Liver (tissue), 9 donors: Measurements from ENCODE around the gene SLC12A6. TPM values are rescaled to one million over a fixed set of nuclear protein-coding genes. Genes with fewer than 3 reads are reported as not detected.

Source experiments
- DNase-seq: peaks from one replicate; pipeline ENCODE4 v3.0.0-alpha.2; 2017; ENCODE audit warnings: low spot score
- H3K27ac ChIP-seq, 2 donors: one replicate each; pipeline ENCODE4 v1.7.0; 2013; ENCODE audit warnings: inconsistent platforms in 2 of 2, low read length in 2 of 2, control low read depth in 1 of 2, low read depth in 1 of 2, mild to moderate bottlenecking in 1 of 2
- H3K27me3 ChIP-seq, 4 donors: one replicate each; pipeline versions ENCODE4 v1.6.1 to v1.7.0; 2013; ENCODE audit warnings: low read length in 3 of 4, inconsistent platforms in 1 of 4, mild to moderate bottlenecking in 1 of 4, moderate library complexity in 1 of 4; ENCODE audit not compliant: control insufficient read depth in 4 of 4, insufficient read depth in 4 of 4
- H3K36me3 ChIP-seq, 4 donors: one replicate each; pipeline versions ENCODE4 v1.6.1 to v1.7.0; 2013; ENCODE audit warnings: low read length in 3 of 4, mild to moderate bottlenecking in 3 of 4, low read depth in 1 of 4, moderate library complexity in 1 of 4; ENCODE audit not compliant: control insufficient read depth in 4 of 4, insufficient read depth in 3 of 4
- H3K4me1 ChIP-seq, 4 donors: one replicate each; pipeline versions ENCODE4 v1.6.1 to v1.7.0; 2013; ENCODE audit warnings: low read length in 3 of 4, mild to moderate bottlenecking in 3 of 4, moderate library complexity in 1 of 4; ENCODE audit not compliant: control insufficient read depth in 4 of 4, insufficient read depth in 4 of 4
- H3K4me3 ChIP-seq, 3 donors: one replicate each; pipeline versions ENCODE4 v1.6.1 to v1.7.0; 2013; ENCODE audit warnings: low read length in 3 of 3, control low read depth in 1 of 3, low read depth in 1 of 3, mild to moderate bottlenecking in 1 of 3
- H3K9ac ChIP-seq, 2 donors: one replicate each; pipeline ENCODE4 v1.7.0; 2013; ENCODE audit warnings: low read length in 2 of 2, mild to moderate bottlenecking in 2 of 2, moderate library complexity in 2 of 2, control low read depth in 1 of 2, low read depth in 1 of 2
- H3K9me3 ChIP-seq, 4 donors: one replicate each; pipeline versions ENCODE4 v1.6.1 to v1.7.0; 2013; ENCODE audit warnings: low read length in 3 of 4; ENCODE audit not compliant: control insufficient read depth in 4 of 4
- CTCF ChIP-seq: fragments of 150-350 bp; IDR thresholded peaks from 2 replicates; pipeline ENCODE4 v1.5.1; 2017; ENCODE audit warnings: improper control_type of control experiment, low read depth, low read length; ENCODE audit not compliant: missing input control
- EGR1 ChIP-seq, 2 donors: IDR thresholded peaks; 2 replicates each; pipeline ENCODE4 v1.6.1; 2016 to 2018; ENCODE audit warnings: antibody characterized with exemption in 2 of 2, low read depth in 2 of 2
- FOXA1 ChIP-seq: IDR thresholded peaks from 2 replicates; pipeline ENCODE4 v1.6.1; 2016; ENCODE audit warnings: antibody characterized with exemption
- FOXA2 ChIP-seq: IDR thresholded peaks from 2 replicates; pipeline ENCODE4 v1.6.1; 2016; ENCODE audit warnings: antibody characterized with exemption
- GABPA ChIP-seq, 2 donors: IDR thresholded peaks in 1 of 2; conservative IDR thresholded peaks in 1 of 2; 2 replicates each; pipeline ENCODE4 v1.6.1; 2016; ENCODE audit warnings: antibody characterized with exemption in 2 of 2, mild to moderate bottlenecking in 1 of 2, moderate library complexity in 1 of 2
- HNF4A ChIP-seq, 2 donors: conservative IDR thresholded peaks; 2 replicates each; pipeline ENCODE4 v1.6.1; 2016; ENCODE audit warnings: antibody characterized with exemption in 2 of 2, mild to moderate bottlenecking in 2 of 2
- HNF4G ChIP-seq: IDR thresholded peaks from 2 replicates; pipeline ENCODE4 v1.6.1; 2016; ENCODE audit warnings: antibody characterized with exemption
- JUND ChIP-seq, 2 donors: IDR thresholded peaks; 2 replicates each; pipeline ENCODE4 v1.6.1; 2016; ENCODE audit warnings: antibody characterized with exemption in 2 of 2
- NR2F2 ChIP-seq: IDR thresholded peaks from 2 replicates; pipeline ENCODE4 v1.6.1; 2016; ENCODE audit warnings: antibody characterized with exemption
- RAD21 ChIP-seq, 2 donors: IDR thresholded peaks; 2 replicates each; pipeline ENCODE4 v1.6.1; 2016; ENCODE audit warnings: antibody characterized with exemption in 2 of 2, mild to moderate bottlenecking in 2 of 2
- REST ChIP-seq: IDR thresholded peaks from 2 replicates; pipeline ENCODE4 v1.6.1; 2016; ENCODE audit warnings: antibody characterized with exemption, mild to moderate bottlenecking
- RXRA ChIP-seq, 2 donors: IDR thresholded peaks; 2 replicates each; pipeline ENCODE4 v1.6.1; 2017 to 2018; ENCODE audit warnings: antibody characterized with exemption in 2 of 2, mild to moderate bottlenecking in 1 of 2
- SP1 ChIP-seq: IDR thresholded peaks from 2 replicates; pipeline ENCODE4 v1.6.1; 2018; ENCODE audit warnings: antibody characterized with exemption, mild to moderate bottlenecking
- TAF1 ChIP-seq: conservative IDR thresholded peaks from 2 replicates; pipeline ENCODE4 v1.6.1; 2016; ENCODE audit warnings: antibody characterized with exemption, mild to moderate bottlenecking
- YY1 ChIP-seq: IDR thresholded peaks from 2 replicates; pipeline ENCODE4 v1.6.1; 2016; ENCODE audit warnings: antibody characterized with exemption, mild to moderate bottlenecking
- WGBS: extraction: QIAGEN DNeasy Blood & Tissue Kit; methylation state at CpG from one replicate; pipeline ENCODE4 v1.1.7; 2013; 5-methylcytosine and 5-hydroxymethylcytosine counted together
- polyA plus RNA-seq, 2 donors: library from polyadenylated mRNA; stranded (reverse) in 1 of 2; unstranded in 1 of 2; fragments of 200-250 nt in 1 of 2; fragments of >200 nt in 1 of 2; fragmentation: Nextera tagmentation in 1 of 2; extraction: Ambion mirVana in 1 of 2; gene quantifications; one replicate each; pipeline versions ENCODE4 v1.2.1 to v1.2.3, GENCODE V29; 2013 to 2015
- total RNA-seq, 2 donors: library from RNA; depleted of rRNA; stranded (reverse); fragments of >200 nt; gene quantifications; one replicate each; pipeline ENCODE4 v1.2.3, GENCODE V29; 2014
- TF ChIP-seq, protein P1 (sequence below): IDR thresholded peaks from 2 replicates; pipeline ENCODE4 v1.6.1; 2016; ENCODE audit warnings: antibody characterized with exemption
- TF ChIP-seq, protein P2 (sequence below): IDR thresholded peaks from 2 replicates; pipeline ENCODE4 v1.6.1; 2016; ENCODE audit warnings: antibody characterized with exemption
- TF ChIP-seq, protein P3 (sequence below): IDR thresholded peaks from 2 replicates; pipeline ENCODE4 v1.6.1; 2016; ENCODE audit warnings: antibody characterized with exemption
- donor health status: healthy.
- donor health status: healthy.
- donor health status: healthy.
- donor health status: healthy.
- donor health status: healthy.

Gene SLC12A6
- total and polyA plus RNA-seq, 4 donors, result 1.9 to 17.8 (median 7.1) TPM

DNA sequence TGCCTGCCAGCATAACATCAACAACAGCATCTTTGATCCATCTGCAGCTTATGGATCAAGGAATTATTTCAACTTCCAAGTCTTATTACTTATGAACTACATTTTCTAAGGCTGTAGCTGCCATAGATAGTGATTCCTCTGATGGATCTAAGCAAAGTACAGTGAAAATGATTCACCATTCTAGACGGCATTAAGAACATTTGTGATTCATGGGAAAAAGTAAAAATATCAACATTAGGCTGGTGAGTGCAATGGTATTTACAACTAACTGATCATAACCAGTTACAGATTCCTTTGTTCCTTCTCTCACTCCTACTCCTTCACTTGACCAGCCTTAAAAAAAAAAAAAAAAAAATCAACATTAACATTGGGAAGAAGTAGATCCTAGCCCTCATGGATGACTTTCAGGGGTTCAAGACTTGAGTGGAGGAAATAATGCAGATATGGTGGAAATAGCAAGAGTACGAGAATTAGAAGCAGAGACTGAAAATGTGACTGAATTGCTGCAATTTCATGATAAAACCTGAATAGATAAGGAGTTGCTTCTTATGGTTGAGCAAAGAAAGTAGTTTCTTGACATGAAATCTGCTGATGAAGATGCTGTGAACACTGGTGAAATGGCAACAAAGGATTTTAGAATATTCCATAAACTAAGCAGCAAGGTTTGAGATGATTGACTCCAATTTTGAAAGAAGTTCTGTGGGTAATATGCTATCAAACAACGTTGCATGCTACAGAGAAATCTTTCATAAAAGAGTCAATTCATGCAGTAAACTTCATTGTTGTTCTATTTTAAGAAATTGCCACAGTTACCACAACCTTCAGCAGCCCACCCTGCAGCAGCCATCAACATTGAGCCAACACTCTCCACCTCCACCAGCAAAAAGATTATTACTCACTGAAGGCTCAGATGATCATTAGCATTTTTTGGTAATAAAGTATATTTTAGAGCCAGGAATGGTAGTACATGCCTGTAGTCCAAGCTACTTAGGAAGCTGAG, 22.8 kb downstream of the SLC12A6 start:
- H3K4me1 ChIP-seq, result peaks cover 0 to 9% (median 6%) of the 10 kb centered on the region in 4 donors
- H3K4me3 ChIP-seq, result no peak overlapping the region
- DNase-seq, result no peak
- TF ChIP-seq FOXA1, result no peak
- TF ChIP-seq FOXA2, result no peak
- TF ChIP-seq EGR1 (IDR thresholded peaks at IDR 0.05; ENCODE audit: low read depth in 2 of 2), result no peak
- no peak for TF ChIP-seq SP1
- TF ChIP-seq, protein P1, sequence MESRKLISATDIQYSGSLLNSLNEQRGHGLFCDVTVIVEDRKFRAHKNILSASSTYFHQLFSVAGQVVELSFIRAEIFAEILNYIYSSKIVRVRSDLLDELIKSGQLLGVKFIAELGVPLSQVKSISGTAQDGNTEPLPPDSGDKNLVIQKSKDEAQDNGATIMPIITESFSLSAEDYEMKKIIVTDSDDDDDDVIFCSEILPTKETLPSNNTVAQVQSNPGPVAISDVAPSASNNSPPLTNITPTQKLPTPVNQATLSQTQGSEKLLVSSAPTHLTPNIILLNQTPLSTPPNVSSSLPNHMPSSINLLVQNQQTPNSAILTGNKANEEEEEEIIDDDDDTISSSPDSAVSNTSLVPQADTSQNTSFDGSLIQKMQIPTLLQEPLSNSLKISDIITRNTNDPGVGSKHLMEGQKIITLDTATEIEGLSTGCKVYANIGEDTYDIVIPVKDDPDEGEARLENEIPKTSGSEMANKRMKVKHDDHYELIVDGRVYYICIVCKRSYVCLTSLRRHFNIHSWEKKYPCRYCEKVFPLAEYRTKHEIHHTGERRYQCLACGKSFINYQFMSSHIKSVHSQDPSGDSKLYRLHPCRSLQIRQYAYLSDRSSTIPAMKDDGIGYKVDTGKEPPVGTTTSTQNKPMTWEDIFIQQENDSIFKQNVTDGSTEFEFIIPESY, result no peak
- TF ChIP-seq CTCF, result no peak
- TF ChIP-seq RAD21 (IDR thresholded peaks at IDR 0.05), result no peak
- no peak for TF ChIP-seq TAF1
- TF ChIP-seq RXRA (IDR thresholded peaks at IDR 0.05), result no peak
- no peak for TF ChIP-seq YY1
- no peak for TF ChIP-seq GABPA (IDR thresholded peaks at IDR 0.05 in 1 of 2, conservative IDR thresholded peaks at IDR 0.05 in 1 of 2)
- TF ChIP-seq, protein P2, sequence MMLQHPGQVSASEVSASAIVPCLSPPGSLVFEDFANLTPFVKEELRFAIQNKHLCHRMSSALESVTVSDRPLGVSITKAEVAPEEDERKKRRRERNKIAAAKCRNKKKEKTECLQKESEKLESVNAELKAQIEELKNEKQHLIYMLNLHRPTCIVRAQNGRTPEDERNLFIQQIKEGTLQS, result no peak
- TF ChIP-seq, protein P3, sequence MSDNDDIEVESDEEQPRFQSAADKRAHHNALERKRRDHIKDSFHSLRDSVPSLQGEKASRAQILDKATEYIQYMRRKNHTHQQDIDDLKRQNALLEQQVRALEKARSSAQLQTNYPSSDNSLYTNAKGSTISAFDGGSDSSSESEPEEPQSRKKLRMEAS, result no peak
- no peak for TF ChIP-seq JUND (IDR thresholded peaks at IDR 0.05)
- no peak for TF ChIP-seq REST
- no peak for TF ChIP-seq HNF4A (conservative IDR thresholded peaks at IDR 0.05)
- no peak for TF ChIP-seq NR2F2
- TF ChIP-seq HNF4G, result no peak
- peaks cover 0 to 4% (median 0%) of the 10 kb centered on the region in 4 donors for H3K36me3 ChIP-seq
- H3K27ac ChIP-seq, result no peak overlapping the region
- H3K9me3 ChIP-seq, result no peaks in the 10 kb centered on the region
- no peak overlapping the region for H3K9ac ChIP-seq
- WGBS, result 89% methylated on average over 3 of the region's 3 CpGs
- no peaks in the 10 kb centered on the region for H3K27me3 ChIP-seq
